Thoracic aorta (tissue), 2 donors: ENCODE measurements around the gene ARID3A. TPM values are rescaled to one million over a fixed set of nuclear protein-coding genes. Genes with fewer than 3 reads are reported as not detected.
"Not testable (repeated sequence)": the region's sequence is repeated elsewhere in the genome, so short reads cannot be mapped to it uniquely, and the experiment has no call there.

Experiments used
- ATAC-seq: fragments of 150-250 bp; one replicate; pipeline ENCODE4 v1.8.0; 2017; ENCODE audit warnings: low read depth; ENCODE audit not compliant: insufficient number of reproducible peaks, low FRiP score
- DNase-seq: peaks from one replicate; pipeline ENCODE4 v3.0.0-alpha.2; 2020; ENCODE audit warnings: low spot score
- H3K27ac ChIP-seq, 2 donors: fragments of 200-600 bp; sonication (generic); 1 replicate in 1 of 2; 2 replicates in 1 of 2; pipeline ENCODE4 v1.5.1; 2016; ENCODE audit warnings: mild to moderate bottlenecking in 2 of 2, moderate library complexity in 2 of 2
- H3K27me3 ChIP-seq: fragments of 200-600 bp; sonication (generic); replicated peaks from 2 replicates; pipeline ENCODE4 v1.6.0; 2016; ENCODE audit warnings: mild to moderate bottlenecking; ENCODE audit not compliant: insufficient read depth
- H3K36me3 ChIP-seq: fragments of 200-600 bp; sonication (generic); one replicate; pipeline ENCODE4 v1.5.1; 2016
- H3K4me1 ChIP-seq, 2 donors: fragments of 200-600 bp; sonication (generic); 1 replicate in 1 of 2; 2 replicates in 1 of 2; pipeline versions ENCODE4 v1.5.1 to v1.6.0; 2016; ENCODE audit warnings: low read depth in 2 of 2, mild to moderate bottlenecking in 1 of 2; ENCODE audit not compliant: control insufficient read depth in 1 of 2
- H3K4me3 ChIP-seq: fragments of 200-600 bp; sonication (generic); 2 replicates; pipeline ENCODE4 v1.5.1; 2016; ENCODE audit warnings: mild to moderate bottlenecking
- H3K9me3 ChIP-seq: fragments of 200-600 bp; sonication (generic); 2 replicates; pipeline ENCODE4 v1.5.1; 2016
- total RNA-seq, 2 donors: library from RNA; depleted of rRNA; stranded (reverse); fragments of >200 nt; gene quantifications; one replicate each; pipeline versions ENCODE4 v1.1.0 to v1.2.3, GENCODE V29; 2016
- TF ChIP-seq, protein P1 (sequence below): fragments of 200-600 bp; sonication (generic); IDR thresholded peaks from one replicate; pipeline ENCODE4 v1.5.1; 2019; ENCODE audit warnings: antibody characterized with exemption

ARID3A gene
- total RNA-seq, 2 donors from 2014 or later = 3.3 to 11.2 TPM

DNA sequence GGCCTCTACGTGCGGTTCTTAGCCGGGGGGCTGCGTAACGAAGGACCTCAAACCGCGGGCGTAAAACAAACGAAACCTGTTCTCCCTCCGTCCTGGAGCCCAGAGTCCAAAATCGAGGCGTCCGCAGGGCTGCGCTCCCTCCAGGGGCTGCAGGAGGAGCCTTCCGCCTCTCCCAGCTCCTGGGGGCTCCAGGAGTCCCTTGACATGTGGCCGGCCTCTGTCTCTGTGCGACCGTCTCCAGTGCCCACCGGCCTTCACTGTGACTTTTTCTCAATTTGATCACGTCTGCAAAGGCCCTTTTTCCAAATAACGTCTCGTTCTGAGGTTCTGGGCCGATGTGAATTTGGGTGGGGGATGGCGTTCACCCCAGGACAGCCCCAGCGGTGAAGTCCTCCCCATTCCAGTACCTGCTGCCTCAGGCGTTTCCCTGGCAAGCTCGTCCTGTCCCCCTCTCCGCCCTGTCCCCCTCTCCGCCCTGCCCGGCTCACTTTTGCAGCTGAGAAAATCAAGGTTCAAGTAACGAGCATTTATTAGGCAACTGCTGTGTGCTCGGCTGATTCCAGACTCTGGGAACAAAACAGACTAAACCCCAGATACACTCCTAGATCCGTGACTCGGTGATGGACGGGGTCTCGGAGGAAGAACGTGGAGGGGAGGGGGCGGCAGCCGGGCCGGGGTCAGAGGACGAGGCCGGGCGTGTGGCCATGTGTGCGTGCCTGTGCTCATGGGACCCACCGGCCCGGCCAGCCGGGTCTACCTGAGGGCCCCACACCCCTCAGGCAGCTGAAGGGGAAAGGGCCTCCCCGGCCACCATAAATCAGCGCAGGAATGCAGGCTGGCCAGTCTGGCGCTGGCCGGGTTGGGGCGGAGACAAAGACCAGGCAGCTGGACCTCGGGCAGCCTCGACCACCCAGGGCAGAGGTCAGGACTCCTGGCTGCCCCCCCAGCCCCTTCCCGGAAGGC lies 30.2 kb downstream of the ARID3A start:
- H3K9me3 ChIP-seq = no peaks in the 10 kb centered on the region

DNA sequence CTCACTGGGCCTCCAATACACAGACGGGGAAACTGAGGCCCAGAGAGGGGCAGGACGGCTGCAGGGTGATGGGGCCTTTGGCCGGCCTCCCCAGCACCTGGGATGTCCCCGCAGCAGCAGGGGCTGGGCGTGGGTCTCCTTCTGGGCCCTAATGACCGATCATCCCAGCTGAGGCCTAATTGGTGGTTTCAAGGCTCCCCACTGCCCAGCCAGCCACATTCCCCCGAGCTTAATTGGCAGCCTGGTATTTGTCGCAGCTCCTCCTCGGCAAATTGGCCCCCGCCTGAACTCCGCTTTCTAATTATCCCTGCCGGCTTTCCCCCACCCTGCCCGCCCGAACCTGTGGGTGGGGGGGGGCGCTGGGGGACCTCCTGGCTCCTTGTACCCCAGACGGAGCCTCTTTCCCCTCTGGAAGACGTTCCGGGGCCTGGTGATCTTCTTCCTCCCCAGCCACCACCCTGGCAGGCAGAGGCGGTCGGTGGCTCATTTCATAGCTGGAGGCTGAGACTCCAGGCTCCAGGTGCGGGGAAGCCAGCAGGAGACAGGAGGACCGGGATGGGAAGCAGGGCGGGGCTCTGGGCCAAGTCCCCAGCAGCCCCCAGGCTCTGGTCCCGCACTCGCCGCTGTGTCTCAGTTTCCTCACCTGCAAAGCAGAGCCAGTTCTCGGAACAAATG lies 31.1 kb downstream of the ARID3A start:
- Histone ChIP-seq H3K4me1 (peaks cover 0 to 6% of the 10 kb centered on the region in 2 donors), H3K36me3 (no peaks in the 10 kb centered on the region), H3K9me3 (no peaks in the 10 kb centered on the region), H3K27ac (no peak overlapping the region), H3K27me3 (no peaks in the 10 kb centered on the region), H3K4me3 (no peak overlapping the region)
- ATAC-seq (no peak), DNase-seq (no peak)
- TF ChIP-seq, protein P1, sequence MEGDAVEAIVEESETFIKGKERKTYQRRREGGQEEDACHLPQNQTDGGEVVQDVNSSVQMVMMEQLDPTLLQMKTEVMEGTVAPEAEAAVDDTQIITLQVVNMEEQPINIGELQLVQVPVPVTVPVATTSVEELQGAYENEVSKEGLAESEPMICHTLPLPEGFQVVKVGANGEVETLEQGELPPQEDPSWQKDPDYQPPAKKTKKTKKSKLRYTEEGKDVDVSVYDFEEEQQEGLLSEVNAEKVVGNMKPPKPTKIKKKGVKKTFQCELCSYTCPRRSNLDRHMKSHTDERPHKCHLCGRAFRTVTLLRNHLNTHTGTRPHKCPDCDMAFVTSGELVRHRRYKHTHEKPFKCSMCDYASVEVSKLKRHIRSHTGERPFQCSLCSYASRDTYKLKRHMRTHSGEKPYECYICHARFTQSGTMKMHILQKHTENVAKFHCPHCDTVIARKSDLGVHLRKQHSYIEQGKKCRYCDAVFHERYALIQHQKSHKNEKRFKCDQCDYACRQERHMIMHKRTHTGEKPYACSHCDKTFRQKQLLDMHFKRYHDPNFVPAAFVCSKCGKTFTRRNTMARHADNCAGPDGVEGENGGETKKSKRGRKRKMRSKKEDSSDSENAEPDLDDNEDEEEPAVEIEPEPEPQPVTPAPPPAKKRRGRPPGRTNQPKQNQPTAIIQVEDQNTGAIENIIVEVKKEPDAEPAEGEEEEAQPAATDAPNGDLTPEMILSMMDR = no peak

More for the DNA sequence above, 30.2 kb downstream of the ARID3A start:
- TF ChIP-seq, protein P1 = no peak
- Histone ChIP-seq H3K4me1 (peaks cover 0 to 6% of the 10 kb centered on the region in 2 donors), H3K27me3 (no peaks in the 10 kb centered on the region), H3K4me3 (no peak overlapping the region), H3K27ac (no peak overlapping the region), H3K36me3 (no peaks in the 10 kb centered on the region)
- ATAC-seq (no peak), DNase-seq (no peak)

GRCh38 chr19:957578-957977 lies 31.7 kb downstream of the ARID3A start:
- not testable (repeated sequence) for ATAC-seq, H3K4me3 ChIP-seq, H3K4me1 ChIP-seq, DNase-seq, H3K27ac ChIP-seq, H3K36me3 ChIP-seq, H3K27me3 ChIP-seq, H3K9me3 ChIP-seq

GRCh38 chr19:958967-959855 lies 33.4 kb downstream of the ARID3A start:
- ATAC-seq (no peak), DNase-seq (no peak)
- Histone ChIP-seq H3K4me1 (no peaks in the 10 kb centered on the region), H3K27ac (no peak overlapping the region), H3K27me3 (no peaks in the 10 kb centered on the region), H3K4me3 (no peak overlapping the region), H3K9me3 (no peaks in the 10 kb centered on the region), H3K36me3 (no peaks in the 10 kb centered on the region)
- TF ChIP-seq, protein P1 = no peak

DNA sequence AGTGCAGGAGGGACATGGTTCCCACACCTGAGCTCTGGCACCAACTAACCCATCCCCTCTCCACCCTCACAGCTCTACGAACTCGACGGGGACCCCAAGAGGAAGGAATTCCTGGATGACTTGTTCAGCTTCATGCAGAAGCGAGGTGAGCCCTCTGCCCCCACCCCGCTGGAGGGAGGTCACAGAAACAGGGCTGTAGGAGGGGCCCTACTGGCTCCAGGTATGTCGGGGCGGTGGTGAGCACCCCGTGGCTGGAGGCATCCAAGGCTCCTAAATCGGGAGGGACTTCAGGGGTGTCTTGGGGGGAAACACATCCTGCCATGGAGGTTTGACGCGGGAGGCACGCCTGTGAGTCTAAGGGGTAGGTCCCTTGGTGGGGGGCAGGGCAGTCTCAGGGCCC lies 34.2 kb downstream of the ARID3A start:
- Histone ChIP-seq H3K36me3 (no peaks in the 10 kb centered on the region), H3K4me3 (no peak overlapping the region), H3K9me3 (no peaks in the 10 kb centered on the region), H3K27me3 (no peaks in the 10 kb centered on the region), H3K4me1 (no peaks in the 10 kb centered on the region), H3K27ac (no peak overlapping the region)
- no peak for DNase-seq
- no peak for ATAC-seq
- TF ChIP-seq, protein P1 = no peak
